ENCODE measurements around the gene COL6A1.
"Not testable (repeated sequence)": the region's sequence is repeated elsewhere in the genome, so short reads cannot be mapped to it uniquely, and the experiment has no call there.

The COL6A1 gene

DNA sequence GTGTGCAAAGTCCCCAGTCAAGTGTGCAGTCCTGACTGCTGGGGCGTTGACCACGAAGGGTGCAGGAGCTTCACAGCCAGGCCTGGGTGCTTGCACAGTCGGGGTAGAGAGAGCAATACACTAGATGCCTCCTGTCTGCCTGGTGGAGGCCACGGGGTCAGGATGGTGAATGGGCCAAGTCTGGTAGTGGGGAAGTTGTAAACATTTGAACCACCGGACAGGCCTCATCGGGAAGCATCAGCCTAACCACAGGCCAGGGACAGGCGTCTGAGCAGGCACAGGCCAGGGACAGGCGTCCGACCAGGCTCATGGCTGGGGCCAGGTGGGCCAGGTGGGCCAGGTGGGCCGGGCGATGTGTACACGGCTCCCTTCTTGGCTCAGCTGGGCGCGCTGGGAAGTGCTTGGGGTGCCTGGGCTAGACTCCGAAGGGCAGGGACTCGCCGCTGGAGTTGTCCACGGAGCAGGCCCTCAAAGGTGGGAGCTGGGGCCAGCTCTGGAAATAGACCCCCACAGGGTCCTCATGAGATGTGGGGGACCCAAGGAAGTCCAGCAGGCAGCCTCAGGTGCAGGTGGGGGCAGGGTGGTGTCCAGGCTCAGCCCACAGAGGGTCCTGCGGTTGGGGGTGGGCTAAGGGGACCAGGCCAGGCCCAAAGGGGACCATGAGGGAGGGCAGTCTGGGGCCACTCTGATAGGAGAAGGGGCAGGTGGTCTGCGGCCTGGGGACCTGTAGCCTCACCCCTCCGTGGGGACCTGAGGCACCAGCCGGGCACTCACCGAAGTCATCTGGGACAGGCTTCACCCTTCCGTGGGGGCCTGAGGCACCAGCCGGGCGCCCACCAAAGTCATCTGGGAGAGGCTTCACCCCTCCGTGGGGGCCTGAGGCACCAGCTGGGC lies 15.0 kb downstream of the COL6A1 start:
- DNase-seq = no peak

DNA sequence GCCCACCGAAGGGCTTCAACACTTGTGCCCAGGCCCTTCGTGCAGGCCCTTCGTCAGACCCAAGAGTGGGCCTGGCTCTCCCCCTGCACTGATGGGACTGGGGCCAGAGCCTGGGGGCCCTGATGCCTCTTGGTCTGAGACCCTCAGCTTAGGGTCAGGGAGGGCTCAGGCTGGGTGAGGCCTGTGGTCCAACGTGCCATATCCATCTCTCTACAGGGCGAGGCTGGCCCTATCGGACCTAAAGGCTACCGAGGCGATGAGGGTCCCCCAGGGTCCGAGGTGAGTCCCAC lies 15.6 kb downstream of the COL6A1 start:
- DNase-seq = no peak

DNA sequence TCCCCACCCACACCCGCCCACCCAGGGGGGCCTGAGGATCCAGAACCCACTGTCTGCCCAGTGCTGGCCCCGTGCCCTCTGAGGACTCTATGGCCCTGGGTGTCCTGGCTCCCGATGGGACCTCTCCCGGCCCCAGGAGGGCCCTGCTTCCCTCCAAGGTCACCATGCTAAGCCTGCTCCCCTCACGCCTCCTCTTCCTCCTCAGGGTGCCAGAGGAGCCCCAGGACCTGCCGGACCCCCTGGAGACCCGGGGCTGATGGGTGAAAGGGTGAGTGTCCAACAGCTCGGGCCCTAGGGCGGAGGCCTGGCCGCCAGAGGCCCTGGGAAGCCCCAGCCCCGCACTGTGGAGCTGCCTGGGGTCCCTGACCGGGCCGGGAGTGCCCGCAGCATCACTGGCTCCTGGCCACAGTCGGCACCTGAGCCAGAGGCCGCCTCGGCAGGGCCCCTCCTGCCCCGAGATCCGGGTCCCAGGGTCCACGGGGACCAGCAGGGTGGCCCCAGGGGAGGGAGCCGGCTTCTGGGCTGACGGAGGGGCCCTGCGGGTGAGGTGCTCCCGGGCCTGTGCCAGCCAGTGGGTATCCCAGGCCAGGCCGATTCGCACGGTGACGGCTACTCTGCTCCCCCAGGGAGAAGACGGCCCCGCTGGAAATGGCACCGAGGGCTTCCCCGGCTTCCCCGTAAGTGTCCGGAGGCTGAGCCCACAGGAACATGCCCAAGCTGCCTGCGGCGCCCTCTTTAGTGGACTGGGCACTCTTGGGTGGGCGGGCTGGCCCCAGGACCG lies 16.1 kb downstream of the COL6A1 start:
- DNase-seq = no peak

DNA sequence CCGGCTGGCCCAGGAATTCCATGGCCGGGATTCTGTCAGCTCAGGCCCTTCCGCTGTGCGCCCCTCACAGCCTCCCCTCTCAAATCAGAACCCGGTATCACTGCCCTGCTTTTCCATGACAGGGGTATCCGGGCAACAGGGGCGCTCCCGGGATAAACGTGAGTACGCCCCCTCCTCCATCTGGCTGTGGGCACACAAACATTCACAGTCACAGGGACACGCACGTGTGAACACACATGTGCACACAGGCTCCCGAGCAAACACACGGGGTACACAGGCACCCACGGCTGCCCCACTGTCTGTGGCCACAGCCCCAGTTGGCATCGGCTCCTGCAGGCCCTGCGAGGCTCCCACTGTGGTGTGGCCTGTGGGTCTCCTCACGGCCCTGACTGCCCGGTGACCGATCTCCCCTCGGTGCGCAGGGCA lies 16.7 kb downstream of the COL6A1 start:
- DNase-seq = no peak

DNA sequence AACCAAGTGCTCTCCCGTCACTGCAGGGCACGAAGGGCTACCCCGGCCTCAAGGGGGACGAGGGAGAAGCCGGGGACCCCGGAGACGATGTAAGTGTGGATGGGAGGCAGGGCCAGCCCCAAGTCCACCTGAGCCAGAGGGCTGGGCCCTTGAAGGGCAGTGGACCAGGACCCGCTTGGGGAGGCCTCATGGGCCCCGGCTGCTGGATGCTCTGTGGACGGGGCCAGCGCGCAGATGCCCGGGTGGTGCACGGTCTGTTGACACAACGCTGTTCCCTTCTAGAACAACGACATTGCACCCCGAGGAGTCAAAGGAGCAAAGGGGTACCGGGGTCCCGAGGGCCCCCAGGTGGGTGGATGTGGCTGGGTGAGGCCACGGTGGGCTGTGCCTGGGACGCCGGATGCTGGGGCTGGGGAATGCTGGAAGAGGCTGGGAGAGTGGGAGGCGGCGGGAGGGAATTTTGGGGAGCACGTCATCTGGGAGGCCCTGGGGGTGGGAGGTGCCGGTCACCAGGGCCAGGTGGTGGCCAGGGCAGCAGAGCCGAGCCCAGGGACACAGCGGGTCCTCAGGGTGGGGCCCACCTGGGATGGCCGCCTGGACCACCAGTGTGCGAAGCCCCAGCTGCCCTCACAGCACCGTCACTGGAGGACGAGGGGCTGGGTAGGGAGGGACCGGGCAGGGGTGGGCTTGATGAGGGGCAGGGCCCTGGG lies 17.5 kb downstream of the COL6A1 start:
- no peak for DNase-seq

DNA sequence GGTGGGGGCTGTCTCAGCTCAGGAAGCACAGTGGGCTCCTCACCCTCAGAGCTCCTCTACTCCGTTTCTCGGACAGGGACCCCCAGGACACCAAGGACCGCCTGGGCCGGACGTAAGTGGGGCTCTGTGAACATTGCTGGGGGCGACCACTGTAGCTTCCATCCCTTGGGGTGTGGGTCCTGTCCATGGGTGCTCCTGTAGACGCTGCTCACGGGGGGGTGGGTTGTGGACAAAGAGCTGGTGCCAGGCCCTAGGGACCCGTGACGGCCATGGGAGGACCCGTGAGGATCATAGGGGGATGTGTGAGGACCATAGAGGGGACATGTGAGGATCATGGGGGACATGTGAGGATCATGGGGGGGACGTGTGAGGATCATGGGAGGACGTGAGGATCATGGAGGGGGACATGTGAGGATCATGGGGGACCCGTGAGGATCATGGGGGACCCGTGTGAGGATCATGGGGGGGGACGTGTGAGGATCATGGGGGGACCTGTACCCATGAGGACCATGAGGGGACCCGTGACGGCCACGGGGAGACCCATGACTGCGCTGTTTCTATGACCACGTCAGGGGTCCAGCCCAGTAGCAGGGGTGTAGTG lies 18.1 kb downstream of the COL6A1 start:
- no peak for DNase-seq

DNA sequence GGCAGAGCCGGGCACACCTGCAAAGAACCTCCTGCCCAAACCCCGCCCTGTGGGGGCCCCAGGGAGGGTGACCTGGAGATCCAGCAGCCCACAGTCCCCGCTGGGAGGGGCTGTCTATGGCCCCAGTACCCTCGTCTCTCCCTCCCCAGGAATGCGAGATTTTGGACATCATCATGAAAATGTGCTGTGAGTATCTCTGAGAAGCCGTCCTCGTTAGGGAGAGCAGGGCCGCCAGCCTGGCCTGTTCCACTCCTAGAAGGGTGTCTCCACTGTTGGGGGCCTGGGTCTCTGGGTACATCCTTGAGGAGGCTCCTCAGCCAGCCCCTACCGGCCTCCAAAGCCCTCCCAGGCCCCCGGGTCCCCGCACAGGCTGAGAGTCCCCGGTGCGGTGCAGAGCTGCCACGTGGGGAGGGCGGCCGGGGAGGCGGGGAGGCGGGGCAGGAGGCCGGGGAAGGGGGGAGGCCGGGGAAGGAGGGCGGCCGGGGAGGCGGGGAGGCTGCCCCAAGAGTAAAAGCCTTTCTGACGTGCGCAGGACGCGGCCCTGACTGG lies 18.7 kb downstream of the COL6A1 start:
- DNase-seq = no peak

DNA sequence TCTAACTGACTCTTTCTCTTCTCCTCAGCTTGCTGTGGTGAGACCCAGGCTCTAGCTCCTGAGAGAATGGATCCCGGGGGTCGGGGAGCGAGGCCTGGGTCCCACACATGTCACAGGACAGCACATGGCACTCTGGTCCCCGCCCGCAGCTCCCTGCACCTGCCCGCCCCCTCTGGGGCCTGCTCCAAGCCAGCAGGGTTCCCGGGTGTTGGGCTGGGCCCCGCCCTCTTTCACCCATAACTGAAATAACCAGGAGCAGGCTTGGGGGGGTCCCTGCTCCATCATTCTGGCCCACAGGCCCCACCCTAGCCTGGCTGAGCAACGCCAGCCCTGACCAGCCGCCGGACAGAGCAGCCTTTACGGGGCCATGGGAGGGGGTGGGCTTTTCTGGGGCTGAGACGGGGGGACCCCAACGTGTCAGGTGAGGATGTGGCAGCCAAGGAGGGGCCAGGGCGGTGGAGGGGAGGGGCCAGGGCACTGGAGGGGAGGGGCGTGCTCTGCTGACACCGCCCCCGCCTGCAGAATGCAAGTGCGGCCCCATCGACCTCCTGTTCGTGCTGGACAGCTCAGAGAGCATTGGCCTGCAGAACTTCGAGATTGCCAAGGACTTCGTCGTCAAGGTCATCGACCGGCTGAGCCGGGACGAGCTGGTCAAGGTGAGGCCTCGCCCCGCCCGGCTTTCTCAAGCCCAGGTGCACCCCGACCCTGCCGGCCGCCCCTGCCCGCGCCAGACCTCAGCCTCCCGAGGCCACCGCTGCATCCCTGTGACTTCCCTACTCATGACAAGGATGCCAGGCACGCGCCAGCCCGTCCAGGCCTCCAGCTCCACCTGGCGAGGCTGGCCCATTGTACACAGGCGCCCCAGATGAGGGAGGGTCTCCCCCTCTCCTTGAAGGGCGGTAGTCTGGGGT lies 19.4 kb downstream of the COL6A1 start:
- no peak for DNase-seq

DNA sequence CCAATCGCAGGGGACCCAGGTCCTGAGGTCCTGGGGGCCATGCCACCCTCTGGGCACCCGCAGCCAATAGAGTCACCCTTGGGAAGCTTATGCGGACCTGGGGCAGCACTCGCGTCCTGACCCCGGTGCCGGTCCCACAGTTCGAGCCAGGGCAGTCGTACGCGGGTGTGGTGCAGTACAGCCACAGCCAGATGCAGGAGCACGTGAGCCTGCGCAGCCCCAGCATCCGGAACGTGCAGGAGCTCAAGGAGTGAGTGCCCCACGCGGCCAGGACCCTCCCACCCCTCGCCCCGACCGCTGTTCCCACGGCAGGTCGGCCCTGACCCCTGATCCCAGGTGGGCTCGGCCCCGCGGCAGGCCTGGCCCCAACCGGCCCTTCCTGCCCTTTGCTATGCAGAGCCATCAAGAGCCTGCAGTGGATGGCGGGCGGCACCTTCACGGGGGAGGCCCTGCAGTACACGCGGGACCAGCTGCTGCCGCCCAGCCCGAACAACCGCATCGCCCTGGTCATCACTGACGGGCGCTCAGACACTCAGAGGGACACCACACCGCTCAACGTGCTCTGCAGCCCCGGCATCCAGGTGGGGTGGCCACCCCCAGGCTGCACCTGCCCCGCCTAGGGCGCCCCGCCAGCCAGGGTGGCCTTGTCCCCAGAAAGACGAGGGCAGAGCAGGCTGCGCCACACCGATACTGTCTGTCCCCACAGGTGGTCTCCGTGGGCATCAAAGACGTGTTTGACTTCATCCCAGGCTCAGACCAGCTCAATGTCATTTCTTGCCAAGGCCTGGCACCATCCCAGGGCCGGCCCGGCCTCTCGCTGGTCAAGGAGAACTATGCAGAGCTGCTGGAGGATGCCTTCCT lies 20.5 kb downstream of the COL6A1 start:
- DNase-seq = no peak

DNA sequence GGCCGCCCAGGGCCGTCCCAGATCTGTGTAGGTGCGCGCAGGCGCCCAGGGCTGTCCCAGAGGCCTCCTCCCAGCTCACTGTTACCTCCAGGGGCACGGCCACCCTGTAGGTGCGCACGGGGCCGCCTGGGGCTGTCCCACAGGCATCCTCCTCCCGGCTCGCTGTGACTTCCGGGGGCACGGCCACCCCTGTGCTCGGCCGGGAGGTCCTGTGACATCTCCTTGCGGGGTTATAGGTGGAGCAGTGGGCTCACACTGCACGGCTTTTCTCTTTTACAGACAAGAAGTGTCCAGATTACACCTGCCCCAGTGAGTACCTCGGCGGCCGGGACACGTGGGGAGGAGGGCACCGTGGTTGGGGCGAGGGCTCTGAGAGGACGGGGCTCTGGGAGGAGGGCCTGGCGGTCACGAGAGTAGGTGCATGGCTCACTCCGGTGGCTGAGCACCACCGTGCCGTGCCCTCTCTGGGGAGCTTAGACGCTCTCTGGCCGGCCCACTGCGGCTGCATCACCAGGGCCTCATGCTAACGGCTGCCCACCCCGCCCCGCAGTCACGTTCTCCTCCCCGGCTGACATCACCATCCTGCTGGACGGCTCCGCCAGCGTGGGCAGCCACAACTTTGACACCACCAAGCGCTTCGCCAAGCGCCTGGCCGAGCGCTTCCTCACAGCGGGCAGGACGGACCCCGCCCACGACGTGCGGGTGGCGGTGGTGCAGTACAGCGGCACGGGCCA lies 21.4 kb downstream of the COL6A1 start:
- DNase-seq = no peak

DNA sequence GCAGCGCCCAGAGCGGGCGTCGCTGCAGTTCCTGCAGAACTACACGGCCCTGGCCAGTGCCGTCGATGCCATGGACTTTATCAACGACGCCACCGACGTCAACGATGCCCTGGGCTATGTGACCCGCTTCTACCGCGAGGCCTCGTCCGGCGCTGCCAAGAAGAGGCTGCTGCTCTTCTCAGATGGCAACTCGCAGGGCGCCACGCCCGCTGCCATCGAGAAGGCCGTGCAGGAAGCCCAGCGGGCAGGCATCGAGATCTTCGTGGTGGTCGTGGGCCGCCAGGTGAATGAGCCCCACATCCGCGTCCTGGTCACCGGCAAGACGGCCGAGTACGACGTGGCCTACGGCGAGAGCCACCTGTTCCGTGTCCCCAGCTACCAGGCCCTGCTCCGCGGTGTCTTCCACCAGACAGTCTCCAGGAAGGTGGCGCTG lies 22.0 kb downstream of the COL6A1 start:
- DNase-seq = no peak

DNA sequence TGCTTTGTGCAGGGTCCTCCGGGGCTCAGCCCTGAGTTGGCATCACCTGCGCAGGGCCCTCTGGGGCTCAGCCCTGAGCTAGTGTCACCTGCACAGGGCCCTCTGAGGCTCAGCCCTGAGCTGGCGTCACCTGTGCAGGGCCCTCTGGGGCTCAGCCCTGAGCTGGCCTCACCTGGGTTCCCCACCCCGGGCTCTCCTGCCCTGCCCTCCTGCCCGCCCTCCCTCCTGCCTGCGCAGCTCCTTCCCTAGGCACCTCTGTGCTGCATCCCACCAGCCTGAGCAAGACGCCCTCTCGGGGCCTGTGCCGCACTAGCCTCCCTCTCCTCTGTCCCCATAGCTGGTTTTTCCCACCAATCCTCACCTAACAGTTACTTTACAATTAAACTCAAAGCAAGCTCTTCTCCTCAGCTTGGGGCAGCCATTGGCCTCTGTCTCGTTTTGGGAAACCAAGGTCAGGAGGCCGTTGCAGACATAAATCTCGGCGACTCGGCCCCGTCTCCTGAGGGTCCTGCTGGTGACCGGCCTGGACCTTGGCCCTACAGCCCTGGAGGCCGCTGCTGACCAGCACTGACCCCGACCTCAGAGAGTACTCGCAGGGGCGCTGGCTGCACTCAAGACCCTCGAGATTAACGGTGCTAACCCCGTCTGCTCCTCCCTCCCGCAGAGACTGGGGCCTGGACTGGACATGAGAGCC lies 22.7 kb downstream of the COL6A1 start:
- DNase-seq = no peak

DNA sequence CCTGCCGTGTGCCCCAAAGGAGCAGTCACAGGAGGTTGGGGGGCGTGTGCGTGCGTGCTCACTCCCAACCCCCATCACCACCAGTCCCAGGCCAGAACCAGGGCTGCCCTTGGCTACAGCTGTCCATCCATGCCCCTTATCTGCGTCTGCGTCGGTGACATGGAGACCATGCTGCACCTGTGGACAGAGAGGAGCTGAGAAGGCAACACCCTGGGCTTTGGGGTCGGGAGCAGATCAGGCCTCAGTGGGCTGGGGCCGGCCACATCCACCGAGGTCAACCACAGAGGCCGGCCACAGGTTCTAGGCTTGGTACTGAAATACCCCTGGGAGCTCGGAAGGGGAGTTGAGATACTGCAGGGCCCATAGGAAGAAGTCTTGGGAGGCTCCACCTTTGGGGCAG lies 23.5 kb downstream of the COL6A1 start:
- DNase-seq = no peak

DNA sequence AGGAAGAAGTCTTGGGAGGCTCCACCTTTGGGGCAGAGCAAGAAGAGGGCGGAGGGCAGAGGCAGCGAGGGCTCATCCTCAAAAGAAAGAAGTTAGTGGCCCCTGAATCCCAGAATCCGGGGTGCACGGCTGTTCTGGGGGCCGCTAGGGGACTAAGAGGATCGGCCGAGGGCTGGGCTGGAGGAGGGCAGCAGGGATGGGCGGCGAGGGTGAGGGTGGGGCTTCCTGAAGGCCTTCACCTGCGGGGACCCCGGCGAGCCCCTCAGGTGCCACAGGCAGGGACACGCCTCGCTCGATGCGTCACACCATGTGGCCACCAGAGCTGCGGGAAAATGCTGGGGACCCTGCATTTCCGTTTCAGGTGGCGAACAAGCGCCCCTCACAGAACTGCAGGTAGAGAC lies 23.9 kb downstream of the COL6A1 start:
- DNase-seq = no peak

DNA sequence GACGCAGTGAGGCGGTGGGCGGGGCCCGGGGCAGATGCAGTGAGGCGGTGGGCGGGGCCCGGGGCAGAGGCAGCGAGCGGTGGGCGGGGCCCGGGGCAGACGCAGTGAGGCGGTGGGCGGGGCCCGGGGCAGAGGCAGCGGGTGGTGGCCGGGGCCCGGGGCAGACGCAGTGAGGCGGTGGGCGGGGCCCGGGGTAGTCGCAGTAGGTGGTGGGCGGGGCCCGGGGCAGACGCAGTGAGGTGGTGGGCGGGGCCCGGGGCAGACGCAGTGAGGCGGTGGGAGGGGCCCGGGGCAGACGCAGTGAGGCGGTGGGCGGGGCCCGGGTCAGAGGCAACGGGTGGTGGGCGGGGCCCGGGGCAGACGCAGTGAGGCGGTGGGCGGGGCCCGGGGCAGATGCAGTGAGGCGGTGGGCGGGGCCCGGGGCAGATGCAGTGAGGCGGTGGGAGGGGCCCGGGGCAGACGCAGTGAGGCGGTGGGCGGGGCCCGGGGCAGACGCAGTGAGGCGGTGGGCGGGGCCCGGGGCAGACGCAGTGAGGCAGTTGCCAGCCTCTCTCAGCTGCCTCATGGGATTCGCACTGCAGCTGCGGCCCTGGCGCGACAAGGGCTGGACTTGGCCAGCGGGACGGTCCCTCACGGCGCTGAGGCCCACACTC lies 24.4 kb downstream of the COL6A1 start:
- DNase-seq = not testable (repeated sequence)

DNA sequence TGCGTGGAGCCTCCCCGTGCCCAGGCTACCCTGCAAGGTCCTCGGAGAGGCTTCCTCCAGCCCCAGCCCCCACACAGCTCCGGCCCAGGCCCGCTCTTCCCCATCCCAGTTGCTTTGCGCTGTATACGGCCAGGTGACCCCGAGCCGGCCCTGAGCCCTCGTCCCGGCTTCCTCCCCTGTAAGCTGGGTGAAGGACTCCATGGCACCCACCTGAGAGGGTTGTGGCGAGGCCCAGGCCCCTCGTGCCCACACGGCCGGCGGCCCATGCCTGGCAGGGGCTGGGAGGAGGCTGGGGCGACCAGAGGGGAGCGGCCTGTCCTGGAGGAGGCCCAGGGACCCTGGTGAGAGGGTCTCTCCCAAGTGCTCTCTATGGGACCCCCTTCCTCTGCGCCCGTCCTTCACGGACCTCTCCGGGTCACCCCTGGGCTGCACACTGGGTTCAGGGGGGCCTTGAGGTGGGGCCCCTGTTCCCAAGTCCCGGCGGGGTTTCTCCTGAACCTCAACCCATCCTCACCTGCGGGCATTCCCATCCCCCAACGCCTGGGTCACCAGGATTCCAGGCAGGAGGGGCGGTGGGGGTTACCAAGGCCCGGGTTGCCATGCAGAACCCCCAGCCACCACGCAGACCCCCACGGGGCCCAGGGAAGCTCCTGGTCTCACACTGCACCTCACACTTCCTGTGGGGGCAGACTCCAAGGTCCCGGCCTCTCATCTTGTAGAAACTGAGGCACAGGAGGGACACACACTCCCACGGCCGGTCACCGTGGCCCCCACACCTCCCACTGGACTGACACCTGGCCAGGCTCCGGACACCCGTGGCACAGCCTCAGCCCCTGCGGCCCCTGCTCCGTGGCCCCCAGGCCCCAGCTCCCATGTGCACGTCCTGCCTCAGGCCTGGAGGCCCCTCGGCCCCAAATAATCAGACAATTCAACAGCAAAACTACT lies 25.2 kb downstream of the COL6A1 start:
- no peak for DNase-seq

DNA sequence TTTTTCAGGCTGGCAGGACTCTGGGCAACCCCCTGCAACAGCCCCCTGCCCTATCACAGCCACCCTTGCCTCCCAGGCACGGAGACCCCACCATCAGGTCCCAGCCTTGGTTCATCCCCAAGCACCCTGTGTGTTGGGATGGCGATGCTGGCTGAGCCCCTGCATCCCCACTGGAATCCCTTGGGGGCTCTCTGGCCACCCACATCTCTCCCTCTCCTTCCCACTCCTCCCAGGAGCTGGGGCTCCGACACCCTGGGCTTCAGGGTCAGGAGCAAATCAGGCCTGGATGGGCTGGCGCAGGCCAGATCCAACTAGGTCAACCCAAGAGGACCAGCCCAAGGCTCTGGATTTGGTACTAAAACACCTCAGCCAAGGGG lies 25.9 kb downstream of the COL6A1 start:
- DNase-seq = no peak

Measured in activated CD4-positive, alpha-beta T cell treated with anti-CD3 and anti-CD28 coated beads, Interleukin-2, amount 50 U/mL, for 16 hours (primary cell).